Thymus (tissue), 11 donors: Measurements from ENCODE around the gene FHDC1. TPM values are rescaled to one million over a fixed set of nuclear protein-coding genes. Genes with fewer than 3 reads are reported as not detected.
A peak's percentile ranks its signal among the peaks of the same experiment; 100 is the strongest.

Experiments
- DNase-seq, 9 donors: peaks; one replicate each; pipeline ENCODE4 v3.0.0-alpha.2; 2013; ENCODE audit warnings: low spot score in 9 of 9, low read depth in 6 of 9, missing footprints in 1 of 9
- H3K27ac ChIP-seq, 2 donors: one replicate each; pipeline ENCODE4 v1.5.1; 2013; ENCODE audit warnings: control low read depth in 1 of 2, low read depth in 1 of 2, low read length in 1 of 2, mild to moderate bottlenecking in 1 of 2, moderate library complexity in 1 of 2
- H3K27me3 ChIP-seq, 2 donors: one replicate each; pipeline ENCODE4 v1.5.1; 2013; ENCODE audit warnings: low read length in 1 of 2; ENCODE audit not compliant: control insufficient read depth in 2 of 2, insufficient read depth in 1 of 2
- H3K36me3 ChIP-seq, 2 donors: one replicate each; pipeline ENCODE4 v1.5.1; 2013; ENCODE audit warnings: low read length in 1 of 2, mild to moderate bottlenecking in 1 of 2, moderate library complexity in 1 of 2; ENCODE audit not compliant: control insufficient read depth in 2 of 2, insufficient read depth in 2 of 2
- H3K4me1 ChIP-seq, 2 donors: one replicate each; pipeline ENCODE4 v1.5.1; 2013; ENCODE audit warnings: low read length in 2 of 2; ENCODE audit not compliant: control insufficient read depth in 2 of 2, insufficient read depth in 2 of 2
- H3K4me3 ChIP-seq, 2 donors: one replicate each; pipeline ENCODE4 v1.5.1; 2013; ENCODE audit warnings: low read length in 2 of 2, control low read depth in 1 of 2, mild to moderate bottlenecking in 1 of 2
- H3K9me3 ChIP-seq, 2 donors: one replicate each; pipeline ENCODE4 v1.5.1; 2013; ENCODE audit warnings: low read length in 1 of 2, mild to moderate bottlenecking in 1 of 2; ENCODE audit not compliant: control insufficient read depth in 2 of 2, insufficient read depth in 1 of 2
- WGBS: extraction: QIAGEN DNeasy Blood & Tissue Kit; methylation state at CpG from one replicate; pipeline ENCODE4 v1.1.7; 2013; 5-methylcytosine and 5-hydroxymethylcytosine counted together
- polyA plus RNA-seq: library from polyadenylated mRNA; stranded (reverse); fragments of 200-250 nt; gene quantifications from one replicate; pipeline ENCODE4 v1.2.3, GENCODE V29; 2013
- total RNA-seq: library from RNA; stranded (reverse); fragments of 120-200 nt; gene quantifications from one replicate; pipeline ENCODE4 v1.2.4, GENCODE V29; 2013
- donor health status: healthy.

FHDC1 gene
- total and polyA plus RNA-seq, 2 donors, result 0.33 to 2.8 TPM

DNA sequence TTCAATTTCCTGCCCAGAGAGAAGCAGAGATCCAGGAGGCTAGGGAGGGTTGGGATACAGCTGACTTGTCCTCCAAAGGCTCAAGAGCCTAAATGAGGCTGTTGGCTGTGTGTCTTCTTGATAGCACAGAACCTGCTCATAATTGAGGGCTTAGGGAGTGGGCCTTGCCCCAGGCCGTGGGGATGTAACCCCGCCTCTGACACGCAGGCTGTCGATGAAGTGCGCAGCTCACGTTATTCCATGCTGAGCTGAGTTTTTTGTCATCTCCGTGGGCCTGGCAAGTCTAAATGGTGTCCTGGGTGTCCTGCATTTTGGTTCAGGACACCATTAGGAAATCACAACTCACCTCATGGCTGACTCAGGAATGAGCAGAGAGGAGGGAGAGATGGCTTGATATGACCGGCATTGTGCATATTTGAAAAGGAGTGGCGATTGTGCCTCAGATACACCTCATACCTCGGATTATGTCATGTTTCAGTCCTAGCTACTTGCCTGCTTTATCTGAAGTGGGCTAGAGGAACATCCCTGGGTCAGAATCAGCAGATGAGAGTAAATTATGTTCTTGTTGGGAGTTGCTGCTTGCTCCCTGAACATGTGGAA is 43.7 kb downstream of the FHDC1 start:
- no peak for DNase-seq
- no peak overlapping the region for H3K4me3 ChIP-seq
- H3K36me3 ChIP-seq, result no peaks in the 10 kb centered on the region
- no peaks in the 10 kb centered on the region for H3K4me1 ChIP-seq
- H3K27ac ChIP-seq, result no peak overlapping the region
- WGBS, result 87% methylated on average over 10 of the region's 10 CpGs
- H3K9me3 ChIP-seq, result peaks cover 0 to 1% of the 10 kb centered on the region in 2 donors
- no peaks in the 10 kb centered on the region for H3K27me3 ChIP-seq

DNA sequence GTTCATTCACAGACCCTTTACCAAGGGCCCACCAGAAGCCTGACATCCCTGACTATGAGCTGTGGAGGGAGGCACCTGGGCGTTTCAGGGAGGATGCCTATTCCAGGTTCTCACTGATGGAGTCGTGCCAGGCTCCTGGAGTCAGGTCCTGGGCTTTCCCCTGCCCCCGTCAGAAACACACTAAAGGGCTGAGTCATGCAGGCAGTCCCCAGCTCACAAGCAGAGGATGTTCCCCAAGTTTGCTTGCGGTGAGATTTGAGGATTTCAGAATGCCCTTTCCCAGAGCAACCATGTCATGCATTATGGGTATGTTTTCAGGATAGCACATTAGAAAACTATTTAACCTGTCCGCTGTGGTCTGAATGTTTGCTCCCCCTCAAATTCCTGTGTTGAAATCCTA is 45.2 kb downstream of the FHDC1 start:
- Histone ChIP-seq H3K36me3 (no peaks in the 10 kb centered on the region), H3K27me3 (no peaks in the 10 kb centered on the region), H3K4me3 (no peak overlapping the region), H3K4me1 (no peaks in the 10 kb centered on the region), H3K9me3 (peaks cover 0 to 1% of the 10 kb centered on the region in 2 donors), H3K27ac (no peak overlapping the region)
- WGBS, result 75% methylated on average over 5 of the region's 5 CpGs
- no peak for DNase-seq

DNA sequence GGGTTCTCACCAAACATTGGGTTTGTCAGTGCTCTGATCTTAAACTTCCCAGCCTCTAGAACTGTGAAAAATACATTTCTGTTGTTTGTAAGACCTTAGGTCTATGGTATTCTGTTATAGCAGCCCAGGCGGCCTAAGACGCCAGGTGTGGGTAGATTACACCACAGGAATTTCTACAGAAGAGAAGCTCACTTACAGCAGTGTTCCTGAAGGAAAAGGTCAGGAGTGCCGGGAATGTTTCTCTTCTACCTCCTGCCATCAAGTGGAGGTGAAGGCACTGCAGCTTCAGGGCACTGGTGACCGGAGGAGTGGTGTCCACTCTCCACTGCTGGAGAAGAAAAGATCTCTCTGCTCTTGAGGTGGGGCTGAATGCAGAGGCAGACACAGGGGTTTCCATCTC is 45.7 kb downstream of the FHDC1 start:
- Histone ChIP-seq H3K9me3 (peaks cover 0 to 1% of the 10 kb centered on the region in 2 donors), H3K4me3 (no peak overlapping the region), H3K27ac (no peak overlapping the region), H3K4me1 (no peaks in the 10 kb centered on the region), H3K36me3 (no peaks in the 10 kb centered on the region), H3K27me3 (no peaks in the 10 kb centered on the region)
- 95% methylated on average over 4 of the region's 4 CpGs for WGBS
- DNase-seq, result no peak

DNA sequence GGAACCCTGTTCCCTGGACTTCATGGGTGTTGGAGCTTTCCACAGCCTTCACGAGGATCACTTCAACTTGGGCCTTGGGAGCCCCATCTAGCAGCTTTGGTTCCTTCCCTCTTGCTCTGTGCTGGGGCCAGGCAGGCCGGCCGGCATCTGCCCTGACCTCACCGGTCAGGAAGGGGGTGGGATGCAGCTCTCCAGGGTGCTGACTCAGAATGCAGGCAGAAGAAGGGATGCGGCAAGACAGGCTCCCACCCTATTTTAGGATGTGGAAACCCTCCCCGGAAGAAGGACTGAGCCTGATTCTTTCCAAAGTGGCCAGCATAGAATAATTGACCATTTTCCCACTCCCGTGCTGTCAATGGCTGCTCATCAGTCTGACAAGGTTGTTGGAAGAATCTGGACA is 47.1 kb downstream of the FHDC1 start:
- no peaks in the 10 kb centered on the region for H3K36me3 ChIP-seq
- 60% methylated on average over 7 of the region's 7 CpGs for WGBS
- no peak for DNase-seq
- H3K4me1 ChIP-seq, result no peaks in the 10 kb centered on the region
- no peak overlapping the region for H3K27ac ChIP-seq
- no peaks in the 10 kb centered on the region for H3K27me3 ChIP-seq
- H3K4me3 ChIP-seq, result no peak overlapping the region
- H3K9me3 ChIP-seq, result peaks cover 0 to 1% of the 10 kb centered on the region in 2 donors

DNA sequence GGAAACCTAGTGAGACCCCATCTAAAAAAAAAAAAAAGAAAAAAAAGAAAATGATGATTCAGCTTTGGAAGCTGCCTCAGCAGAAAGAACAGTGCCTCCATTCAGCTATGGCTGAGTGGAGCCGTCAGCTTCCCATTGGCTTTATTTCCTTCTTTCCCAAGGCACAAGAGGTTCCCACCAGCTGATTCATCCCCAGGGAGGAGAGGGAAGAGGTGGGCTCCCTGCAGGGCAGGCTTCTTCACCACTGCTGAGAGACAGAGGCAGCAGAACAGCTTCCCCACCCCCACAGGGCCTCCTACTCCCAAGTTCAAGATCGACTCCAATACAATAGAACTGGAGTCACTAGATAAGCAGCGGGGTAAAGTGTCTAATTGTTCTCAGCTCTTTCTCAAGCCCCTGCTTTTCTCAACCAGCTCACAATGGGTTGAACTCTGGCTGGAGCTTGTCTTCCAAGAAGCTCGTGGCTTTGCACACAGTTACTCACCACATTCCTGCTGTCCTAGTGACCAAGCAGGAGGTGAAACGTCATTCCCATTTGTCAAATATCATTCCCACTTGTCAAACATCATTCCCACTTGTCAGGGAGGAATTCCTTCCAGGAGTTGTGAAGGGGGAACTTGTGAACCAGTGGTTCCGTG is 47.8 kb downstream of the FHDC1 start:
- Histone ChIP-seq H3K27ac (no peak overlapping the region), H3K9me3 (peaks cover 0 to 1% of the 10 kb centered on the region in 2 donors), H3K4me1 (no peaks in the 10 kb centered on the region), H3K27me3 (no peaks in the 10 kb centered on the region), H3K36me3 (no peaks in the 10 kb centered on the region), H3K4me3 (no peak overlapping the region)
- no peak for DNase-seq
- 80% methylated on average over 6 of the region's 6 CpGs for WGBS

DNA sequence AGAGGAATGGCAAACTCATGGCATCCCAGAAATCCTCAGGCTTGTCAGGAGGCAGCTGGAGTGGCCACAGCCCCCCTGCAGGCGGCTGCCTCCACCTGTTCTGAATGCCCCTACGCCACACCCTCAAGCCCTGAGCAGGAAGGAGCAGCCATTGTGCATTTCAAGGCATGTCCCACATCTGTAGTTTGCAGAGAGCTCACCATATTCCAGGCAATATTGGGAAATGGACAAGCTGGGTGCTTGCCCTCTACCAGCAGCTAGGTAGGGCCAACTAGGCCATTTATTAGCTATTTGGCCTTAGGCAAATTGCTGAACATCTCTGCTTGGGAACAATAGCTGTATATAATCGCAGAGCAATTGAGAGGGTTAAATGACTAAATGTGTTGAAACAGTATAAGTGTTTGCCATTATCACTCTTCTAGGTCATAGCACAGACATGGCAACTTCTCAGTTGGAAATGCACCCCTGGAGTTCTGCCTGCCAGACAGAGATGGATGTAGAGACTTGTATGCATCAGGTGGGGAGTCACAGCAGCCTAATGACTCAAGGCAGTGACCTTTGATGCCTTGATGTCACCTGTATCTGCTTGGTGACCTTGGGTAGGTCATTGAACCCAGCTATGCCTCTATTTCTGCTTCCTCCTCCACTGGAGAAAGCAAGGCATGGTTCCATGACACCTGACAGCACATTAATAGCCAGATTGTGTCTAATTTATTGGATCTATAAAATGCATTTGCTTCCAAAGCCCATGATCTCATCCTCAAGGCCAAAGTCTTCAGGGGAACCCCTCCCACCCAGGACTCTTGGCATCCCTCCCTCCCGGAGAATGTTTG is 52.8 kb downstream of the FHDC1 start:
- DNase-seq, result no peak
- H3K4me1 ChIP-seq, result peaks cover 8 to 11% of the 10 kb centered on the region in 2 donors
- no peaks in the 10 kb centered on the region for H3K36me3 ChIP-seq
- WGBS, result 97% methylated on average over 4 of the region's 4 CpGs
- H3K4me3 ChIP-seq, result no peak overlapping the region
- H3K27me3 ChIP-seq, result no peaks in the 10 kb centered on the region
- H3K9me3 ChIP-seq, result no peaks in the 10 kb centered on the region
- H3K27ac ChIP-seq, result no peak overlapping the region

DNA sequence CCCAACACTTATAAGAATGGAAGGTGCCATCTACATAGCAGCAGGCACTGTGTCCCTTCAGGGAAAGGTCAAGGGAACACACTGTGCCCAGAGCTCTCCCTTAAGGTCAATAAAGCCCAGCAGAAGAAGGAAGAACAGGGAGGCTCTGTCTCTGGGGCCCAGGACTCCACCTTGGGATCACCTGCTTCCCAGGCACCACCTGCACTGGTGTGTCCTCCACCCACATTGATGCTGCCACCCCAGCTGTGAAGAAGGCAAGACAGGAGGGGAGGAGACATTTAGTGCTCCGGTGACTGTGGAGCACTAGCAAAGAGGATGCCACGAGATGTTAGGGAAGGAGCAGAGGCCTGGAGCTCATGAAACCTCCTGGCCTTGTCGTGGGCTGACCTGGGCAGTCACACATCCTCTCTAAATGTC is 53.4 kb downstream of the FHDC1 start:
- no peak overlapping the region for H3K27ac ChIP-seq
- H3K27me3 ChIP-seq, result no peaks in the 10 kb centered on the region
- no peaks in the 10 kb centered on the region for H3K36me3 ChIP-seq
- H3K4me3 ChIP-seq, result no peak overlapping the region
- no peak for DNase-seq
- H3K9me3 ChIP-seq, result no peaks in the 10 kb centered on the region
- peaks cover 8 to 11% of the 10 kb centered on the region in 2 donors for H3K4me1 ChIP-seq
- 92% methylated on average over 3 of the region's 3 CpGs for WGBS

DNA sequence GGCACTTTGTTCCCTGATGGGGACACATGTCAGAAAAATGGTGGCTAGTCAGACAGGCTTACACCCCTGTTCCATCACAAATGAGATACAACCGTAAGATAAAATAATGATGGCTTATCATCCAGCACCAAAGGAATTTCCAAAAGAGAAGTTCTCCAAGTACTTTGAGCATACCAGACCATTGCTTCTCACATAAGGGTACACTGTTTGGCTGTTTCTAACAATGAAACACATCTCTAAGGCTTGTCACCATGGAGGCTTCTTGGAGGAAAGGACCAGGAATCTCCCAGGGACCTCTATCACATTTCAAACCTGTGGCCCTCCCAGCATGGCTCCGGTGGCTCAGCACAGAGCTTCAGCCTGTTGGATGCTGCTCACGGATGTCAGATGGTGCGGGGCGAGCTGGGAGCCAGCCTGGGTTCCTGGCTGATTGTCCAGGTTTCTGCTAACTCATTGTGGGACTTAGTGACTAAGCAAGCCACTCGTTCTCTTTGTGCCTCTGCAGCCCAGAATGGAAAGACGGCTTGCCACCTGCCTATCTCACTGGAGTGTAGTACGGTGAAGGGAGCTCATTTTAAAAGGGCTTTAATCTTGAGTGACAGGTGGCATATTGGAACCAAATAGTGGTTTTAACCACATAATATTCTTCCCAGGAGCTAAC is 54.5 kb downstream of the FHDC1 start:
- H3K9me3 ChIP-seq, result no peaks in the 10 kb centered on the region
- H3K27ac ChIP-seq, result no peak overlapping the region
- H3K36me3 ChIP-seq, result no peaks in the 10 kb centered on the region
- no peak overlapping the region for H3K4me3 ChIP-seq
- peaks cover 8 to 14% of the 10 kb centered on the region in 2 donors for H3K4me1 ChIP-seq
- peak in 1 of 9 donors; percentile 33 for DNase-seq
- 46% methylated on average over 8 of the region's 8 CpGs for WGBS
- H3K27me3 ChIP-seq, result no peaks in the 10 kb centered on the region

DNA sequence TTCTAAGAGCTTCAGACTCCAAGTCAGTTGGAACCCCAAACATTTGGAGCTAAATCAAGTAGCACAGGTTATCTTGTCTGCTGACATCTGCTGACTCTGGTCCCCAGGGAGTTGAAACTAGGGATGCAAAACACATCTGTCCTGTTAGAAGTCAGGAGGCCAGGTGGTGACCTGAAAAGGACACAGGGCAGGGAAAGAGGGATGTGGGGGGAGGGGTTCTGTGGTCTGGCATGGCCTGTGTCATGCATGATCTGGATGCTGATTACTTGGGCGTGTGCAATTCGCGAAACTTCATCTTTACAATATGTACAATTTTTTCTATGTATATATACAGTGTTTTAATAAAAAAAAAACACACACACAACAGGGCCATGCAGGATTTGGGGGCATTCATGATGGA is 55.3 kb downstream of the FHDC1 start:
- H3K4me1 ChIP-seq, result peaks cover 8 to 19% of the 10 kb centered on the region in 2 donors

More for the DNA sequence above, 55.3 kb downstream of the FHDC1 start:
- Histone ChIP-seq H3K9me3 (no peaks in the 10 kb centered on the region), H3K27ac (no peak overlapping the region), H3K4me3 (no peak overlapping the region), H3K36me3 (no peaks in the 10 kb centered on the region), H3K27me3 (no peaks in the 10 kb centered on the region)
- 94% methylated on average over 3 of the region's 3 CpGs for WGBS
- no peak for DNase-seq
